H9 (cell line): ENCODE measurements around the gene MAGI1. TPM values are rescaled to one million over a fixed set of nuclear protein-coding genes. Genes with fewer than 3 reads are reported as not detected.
A peak's percentile ranks its signal among the peaks of the same experiment; 100 is the strongest.

ENCODE experiments used
- DNase-seq: peaks from one replicate; pipeline ENCODE4 v3.0.0-alpha.2; 2017
- H2AFZ ChIP-seq: one replicate; pipeline ENCODE4 v1.6.1; 2013; ENCODE audit warnings: mild to moderate bottlenecking, low read length, control low read depth, moderate library complexity
- H2AK5ac ChIP-seq: 2 replicates; pipeline ENCODE4 v1.6.1; 2013; ENCODE audit warnings: low read length, control low read depth, mixed read lengths; ENCODE audit not compliant: insufficient read length
- H2BK120ac ChIP-seq: one replicate; pipeline ENCODE4 v1.6.1; 2013; ENCODE audit warnings: low read depth, mild to moderate bottlenecking, low read length, control low read depth, inconsistent platforms; ENCODE audit not compliant: poor library complexity, severe bottlenecking
- H2BK12ac ChIP-seq: 2 replicates; pipeline ENCODE4 v1.6.1; 2013; ENCODE audit warnings: low read length, control low read depth, mixed read lengths, low read depth; ENCODE audit not compliant: insufficient read length
- H2BK15ac ChIP-seq: 2 replicates; pipeline ENCODE4 v1.6.1; 2013; ENCODE audit warnings: low read depth, low read length, control low read depth
- H2BK20ac ChIP-seq: one replicate; pipeline ENCODE4 v1.6.1; 2013; ENCODE audit warnings: low read depth, mild to moderate bottlenecking, low read length, control low read depth, inconsistent platforms; ENCODE audit not compliant: poor library complexity, severe bottlenecking
- H2BK5ac ChIP-seq: 2 replicates; pipeline ENCODE4 v1.6.1; 2013; ENCODE audit warnings: low read length, control low read depth, mixed read lengths; ENCODE audit not compliant: insufficient read length
- H3K14ac ChIP-seq: 2 replicates; pipeline ENCODE4 v1.6.1; 2013; ENCODE audit warnings: low read length, control low read depth; ENCODE audit not compliant: insufficient read depth
- H3K18ac ChIP-seq: 2 replicates; pipeline ENCODE4 v1.6.1; 2013; ENCODE audit warnings: low read depth, mild to moderate bottlenecking, mixed read lengths, low read length, control low read depth; ENCODE audit not compliant: insufficient read length
- H3K23ac ChIP-seq: 2 replicates; pipeline ENCODE4 v1.6.1; 2013; ENCODE audit warnings: low read length, control low read depth, mixed read lengths, low read depth; ENCODE audit not compliant: insufficient read length
- H3K23me2 ChIP-seq: 2 replicates; pipeline ENCODE4 v1.6.1; 2013; ENCODE audit warnings: low read depth, mild to moderate bottlenecking, mixed read lengths, low read length, control low read depth; ENCODE audit not compliant: insufficient read length, poor library complexity, severe bottlenecking
- H3K27ac ChIP-seq: 2 replicates; pipeline ENCODE4 v1.5.1; 2013; ENCODE audit warnings: low read length, control low read depth, mixed read lengths, low read depth; ENCODE audit not compliant: insufficient read length
- H3K27me3 ChIP-seq: 2 replicates; pipeline ENCODE4 v1.6.1; 2013; ENCODE audit warnings: low read length, control low read depth, inconsistent platforms; ENCODE audit not compliant: insufficient read depth
- H3K4ac ChIP-seq: 2 replicates; pipeline ENCODE4 v1.6.1; 2013; ENCODE audit warnings: low read depth, mild to moderate bottlenecking, control low read depth, inconsistent platforms, low read length, moderate library complexity
- H3K4me1 ChIP-seq: 2 replicates; pipeline ENCODE4 v1.6.1; 2013; ENCODE audit warnings: low read length, control low read depth, inconsistent platforms; ENCODE audit not compliant: insufficient read depth
- H3K4me2 ChIP-seq: 2 replicates; pipeline ENCODE4 v1.6.1; 2013; ENCODE audit warnings: low read length, control low read depth, mixed read lengths; ENCODE audit not compliant: insufficient read length, insufficient read depth
- H3K56ac ChIP-seq: 2 replicates; pipeline ENCODE4 v1.6.1; 2013; ENCODE audit warnings: low read depth, mild to moderate bottlenecking, mixed read lengths, low read length, control low read depth; ENCODE audit not compliant: insufficient read length
- H3K79me1 ChIP-seq: 2 replicates; pipeline ENCODE4 v1.6.1; 2013; ENCODE audit warnings: low read depth, mild to moderate bottlenecking, moderate library complexity, low read length, control low read depth, inconsistent platforms; ENCODE audit not compliant: insufficient read depth, poor library complexity, severe bottlenecking
- H3K79me2 ChIP-seq: 2 replicates; pipeline ENCODE4 v1.6.1; 2013; ENCODE audit warnings: low read length, control low read depth, inconsistent platforms; ENCODE audit not compliant: insufficient read depth
- H3K9ac ChIP-seq: 2 replicates; pipeline ENCODE4 v1.6.1; 2013; ENCODE audit warnings: low read length, control low read depth, mixed read lengths; ENCODE audit not compliant: insufficient read length; ENCODE audit errors: extremely low read depth
- H3K9me3 ChIP-seq: one replicate; pipeline ENCODE4 v1.6.1; 2013; ENCODE audit warnings: low read depth, low read length, inconsistent platforms; ENCODE audit not compliant: control insufficient read depth
- H3T11ph ChIP-seq: one replicate; pipeline ENCODE4 v1.6.1; 2013; ENCODE audit warnings: mild to moderate bottlenecking, low read length, control low read depth, inconsistent platforms
- H4K20me1 ChIP-seq: one replicate; pipeline ENCODE4 v1.6.1; 2013; ENCODE audit not compliant: control insufficient read depth, insufficient read length, insufficient read depth
- H4K5ac ChIP-seq: 2 replicates; pipeline ENCODE4 v1.6.1; 2013; ENCODE audit warnings: low read depth, mild to moderate bottlenecking, mixed read lengths, low read length, control low read depth; ENCODE audit not compliant: insufficient read length
- H4K8ac ChIP-seq: replicated peaks from 2 replicates; pipeline ENCODE4 v1.6.1; 2013; ENCODE audit warnings: low read length, control low read depth, mixed read lengths, low read depth; ENCODE audit not compliant: insufficient read length
- H4K91ac ChIP-seq: 2 replicates; pipeline ENCODE4 v1.6.1; 2013; ENCODE audit warnings: low read depth, mild to moderate bottlenecking, moderate library complexity, mixed read lengths, low read length, control low read depth; ENCODE audit not compliant: insufficient read length
- H3K27ac Mint-ChIP-seq, 3 experiments: 2 replicates in 2 of 3; 3 replicates in 1 of 3; pipeline ENCODE4 v1.8.0; 2020 to 2021; ENCODE audit warnings: mixed read lengths in 3 of 3, mild to moderate bottlenecking in 1 of 3, moderate library complexity in 1 of 3
- H3K27me3 Mint-ChIP-seq: 2 replicates; pipeline ENCODE4 v1.8.0; 2021; ENCODE audit warnings: low read depth, mild to moderate bottlenecking, moderate library complexity, mixed read lengths
- H3K36me3 Mint-ChIP-seq, 3 experiments: 2 replicates in 2 of 3; 3 replicates in 1 of 3; pipeline ENCODE4 v1.8.0; 2020 to 2021; ENCODE audit warnings: low read depth in 3 of 3, mixed read lengths in 3 of 3; ENCODE audit not compliant: insufficient read depth in 1 of 3
- H3K4me1 Mint-ChIP-seq, 2 experiments: 2 replicates each; pipeline ENCODE4 v1.8.0; 2020; ENCODE audit warnings: mixed read lengths in 2 of 2
- H3K4me3 Mint-ChIP-seq, 2 experiments: 2 replicates in 1 of 2; 3 replicates in 1 of 2; pipeline ENCODE4 v1.8.0; 2020 to 2021; ENCODE audit warnings: mild to moderate bottlenecking in 2 of 2, mixed read lengths in 2 of 2, moderate library complexity in 1 of 2
- H3K9me3 Mint-ChIP-seq, 2 experiments: 2 replicates in 1 of 2; 3 replicates in 1 of 2; pipeline ENCODE4 v1.8.0; 2020; ENCODE audit warnings: mild to moderate bottlenecking in 2 of 2, mixed read lengths in 2 of 2, moderate library complexity in 1 of 2
- WGBS: extraction: QIAGEN DNeasy Blood & Tissue Kit; methylation state at CpG from one replicate; pipeline ENCODE4 v1.1.7; 2013; ENCODE audit warnings: missing lambda C conversion rate, low lambda C conversion rate, mixed read lengths; ENCODE audit not compliant: insufficient read length; ENCODE audit errors: extremely low coverage; 5-methylcytosine and 5-hydroxymethylcytosine counted together
- total RNA-seq: library from RNA; stranded (reverse); gene quantifications from 2 replicates; pipeline ENCODE4 v1.2.1, GENCODE V29; 2021
- TF ChIP-seq, protein P1 (sequence below): fragments of 200-600 bp; sonication (generic); conservative IDR thresholded peaks from 3 replicates; pipeline ENCODE4 v1.8.0; 2021; ENCODE audit warnings: antibody characterized with exemption, mild to moderate bottlenecking

The MAGI1 gene
- total RNA-seq, 1 experiment from 2014 or later = 65.7 TPM

GRCh38 chr3:65888196-65888595 lies 150.5 kb downstream of the MAGI1 start:
- H3T11ph ChIP-seq = no peak overlapping the region
- Mint-ChIP-seq H3K36me3 (peaks cover 0 to 8% (median 0%) of the 10 kb centered on the region in 3 experiments; a peak in 2 of 7 replicates), H3K27ac (peak overlapping the region in 1 of 3 experiments; percentile 25; a peak in 1 of 7 replicates), H3K4me1 (peaks cover 41 to 48% of the 10 kb centered on the region in 2 experiments), H3K9me3 (no peaks in the 10 kb centered on the region), H3K4me3 (no peak overlapping the region), H3K27me3 (no peaks in the 10 kb centered on the region)
- H3K79me1 ChIP-seq = peaks cover 4% of the 10 kb centered on the region
- H3K23me2 ChIP-seq = no peaks in the 10 kb centered on the region
- H3K14ac ChIP-seq = no peak overlapping the region
- H3K4ac ChIP-seq = no peak overlapping the region
- H2BK5ac ChIP-seq = no peak overlapping the region
- no peak overlapping the region for H4K91ac ChIP-seq
- no peak overlapping the region for H3K56ac ChIP-seq
- no peak overlapping the region for H2BK20ac ChIP-seq
- TF ChIP-seq, protein P1, sequence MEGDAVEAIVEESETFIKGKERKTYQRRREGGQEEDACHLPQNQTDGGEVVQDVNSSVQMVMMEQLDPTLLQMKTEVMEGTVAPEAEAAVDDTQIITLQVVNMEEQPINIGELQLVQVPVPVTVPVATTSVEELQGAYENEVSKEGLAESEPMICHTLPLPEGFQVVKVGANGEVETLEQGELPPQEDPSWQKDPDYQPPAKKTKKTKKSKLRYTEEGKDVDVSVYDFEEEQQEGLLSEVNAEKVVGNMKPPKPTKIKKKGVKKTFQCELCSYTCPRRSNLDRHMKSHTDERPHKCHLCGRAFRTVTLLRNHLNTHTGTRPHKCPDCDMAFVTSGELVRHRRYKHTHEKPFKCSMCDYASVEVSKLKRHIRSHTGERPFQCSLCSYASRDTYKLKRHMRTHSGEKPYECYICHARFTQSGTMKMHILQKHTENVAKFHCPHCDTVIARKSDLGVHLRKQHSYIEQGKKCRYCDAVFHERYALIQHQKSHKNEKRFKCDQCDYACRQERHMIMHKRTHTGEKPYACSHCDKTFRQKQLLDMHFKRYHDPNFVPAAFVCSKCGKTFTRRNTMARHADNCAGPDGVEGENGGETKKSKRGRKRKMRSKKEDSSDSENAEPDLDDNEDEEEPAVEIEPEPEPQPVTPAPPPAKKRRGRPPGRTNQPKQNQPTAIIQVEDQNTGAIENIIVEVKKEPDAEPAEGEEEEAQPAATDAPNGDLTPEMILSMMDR = no peak
- H3K9me3 ChIP-seq = no peaks in the 10 kb centered on the region
- H2BK12ac ChIP-seq = no peak overlapping the region
- H3K18ac ChIP-seq = no peak overlapping the region
- H2AFZ ChIP-seq = no peak overlapping the region
- no peak overlapping the region for H3K23ac ChIP-seq
- no peak overlapping the region for H3K4me2 ChIP-seq
- no peaks in the 10 kb centered on the region for H4K20me1 ChIP-seq
- H4K5ac ChIP-seq = no peak overlapping the region
- H2AK5ac ChIP-seq = no peak overlapping the region
- no peak overlapping the region for H3K9ac ChIP-seq
- H3K4me1 ChIP-seq = peaks cover 4% of the 10 kb centered on the region; the same call in 1 of the 2 replicates
- no peak overlapping the region for H2BK15ac ChIP-seq
- DNase-seq = no peak
- H3K27ac ChIP-seq = no peak overlapping the region
- WGBS = no CpG with 5 or more reads among the region's 1 CpG
- H3K27me3 ChIP-seq = no peaks in the 10 kb centered on the region
- no peaks in the 10 kb centered on the region; the same call in 1 of the 2 replicates for H3K79me2 ChIP-seq
- H4K8ac ChIP-seq = no peak overlapping the region
- H2BK120ac ChIP-seq = no peak overlapping the region
